ENCODE measurements around the gene PRIMA1.

The PRIMA1 gene, protein sequence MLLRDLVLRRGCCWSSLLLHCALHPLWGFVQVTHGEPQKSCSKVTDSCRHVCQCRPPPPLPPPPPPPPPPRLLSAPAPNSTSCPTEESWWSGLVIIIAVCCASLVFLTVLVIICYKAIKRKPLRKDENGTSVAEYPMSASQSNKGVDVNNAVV

DNA sequence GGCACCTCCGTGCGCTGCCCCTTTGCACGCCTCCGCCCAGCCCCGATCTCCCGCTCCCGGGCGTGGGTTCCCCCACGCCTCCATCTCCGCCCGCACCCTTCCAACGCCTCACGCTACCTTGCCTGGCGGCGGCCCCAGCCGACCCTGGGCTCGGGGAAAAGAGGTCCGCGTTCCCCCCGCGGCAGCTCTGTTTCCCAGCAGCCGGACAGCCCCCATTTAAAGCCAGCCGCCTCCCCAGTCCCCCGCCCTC, at the start of gene PRIMA1:
Gene PRIMA1 (minus strand): TSS at position 193 of the 250 bp plus-strand sequence. CDS start 767 bp downstream, outside the sequence.
- no peak for DNase-seq (ENCODE audit: extremely low read depth, low read depth)
- TF ChIP-seq, protein P1, sequence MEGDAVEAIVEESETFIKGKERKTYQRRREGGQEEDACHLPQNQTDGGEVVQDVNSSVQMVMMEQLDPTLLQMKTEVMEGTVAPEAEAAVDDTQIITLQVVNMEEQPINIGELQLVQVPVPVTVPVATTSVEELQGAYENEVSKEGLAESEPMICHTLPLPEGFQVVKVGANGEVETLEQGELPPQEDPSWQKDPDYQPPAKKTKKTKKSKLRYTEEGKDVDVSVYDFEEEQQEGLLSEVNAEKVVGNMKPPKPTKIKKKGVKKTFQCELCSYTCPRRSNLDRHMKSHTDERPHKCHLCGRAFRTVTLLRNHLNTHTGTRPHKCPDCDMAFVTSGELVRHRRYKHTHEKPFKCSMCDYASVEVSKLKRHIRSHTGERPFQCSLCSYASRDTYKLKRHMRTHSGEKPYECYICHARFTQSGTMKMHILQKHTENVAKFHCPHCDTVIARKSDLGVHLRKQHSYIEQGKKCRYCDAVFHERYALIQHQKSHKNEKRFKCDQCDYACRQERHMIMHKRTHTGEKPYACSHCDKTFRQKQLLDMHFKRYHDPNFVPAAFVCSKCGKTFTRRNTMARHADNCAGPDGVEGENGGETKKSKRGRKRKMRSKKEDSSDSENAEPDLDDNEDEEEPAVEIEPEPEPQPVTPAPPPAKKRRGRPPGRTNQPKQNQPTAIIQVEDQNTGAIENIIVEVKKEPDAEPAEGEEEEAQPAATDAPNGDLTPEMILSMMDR (IDR thresholded peaks at IDR 0.05; ENCODE audit: low read depth, low read length) = no peak

DNA sequence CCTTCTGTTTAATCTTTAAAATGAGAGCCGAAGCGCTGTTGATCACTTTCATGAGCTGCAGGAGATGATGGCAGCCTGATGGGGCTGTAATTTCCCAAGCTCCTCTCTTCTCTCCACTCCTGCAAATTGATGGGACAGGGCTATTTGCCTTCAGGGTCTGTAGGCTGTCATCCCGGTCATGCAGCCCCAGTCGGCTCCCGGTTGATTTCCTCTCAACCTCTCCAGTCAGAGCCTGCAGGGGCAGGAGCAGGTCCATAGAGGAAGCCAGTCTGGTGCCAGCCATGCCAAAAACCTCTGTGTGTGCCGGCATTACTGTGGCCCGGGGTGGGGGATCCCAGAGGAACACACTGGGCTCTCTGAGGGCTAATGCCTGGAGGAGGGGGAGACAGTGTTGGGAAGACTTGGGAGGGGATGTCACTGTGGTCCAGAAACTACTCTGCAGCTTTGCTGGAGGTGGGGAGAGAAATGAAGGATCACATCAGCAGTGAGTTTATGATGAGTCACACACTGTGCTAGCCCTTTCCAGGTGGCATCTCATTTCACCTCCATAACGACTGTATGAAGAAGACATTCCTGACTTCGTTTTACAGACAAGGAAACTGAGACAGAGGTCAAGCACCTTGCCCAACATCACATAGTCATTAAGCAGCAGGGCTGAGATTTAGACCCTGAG, 46.5 kb upstream of the PRIMA1 start:
- TF ChIP-seq, protein P1 (IDR thresholded peaks at IDR 0.05; ENCODE audit: low read depth, low read length) = no peak
- no peak for DNase-seq (ENCODE audit: extremely low read depth, low read depth)

DNA sequence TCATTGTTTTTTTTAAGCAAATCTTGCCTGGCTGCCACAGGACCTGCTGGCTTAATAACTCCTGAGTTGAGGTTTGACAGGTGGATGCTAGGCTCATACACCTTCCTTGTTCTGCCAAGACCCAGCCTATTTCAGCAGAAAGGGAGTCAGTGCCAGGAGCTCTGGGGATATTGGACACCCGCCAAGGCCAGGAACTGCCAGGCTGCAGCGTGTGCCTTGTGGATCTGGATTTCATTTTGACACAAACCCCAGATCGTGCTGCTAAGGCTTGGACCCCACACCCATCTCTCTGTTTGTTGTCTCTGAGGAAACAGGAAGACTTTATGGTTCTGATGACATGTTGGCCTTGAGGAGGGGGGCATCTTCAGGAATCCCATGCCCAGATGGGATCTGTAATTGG, 44.4 kb upstream of the PRIMA1 start:
- TF ChIP-seq, protein P1 (IDR thresholded peaks at IDR 0.05; ENCODE audit: low read depth, low read length) = no peak
- no peak for DNase-seq (ENCODE audit: extremely low read depth, low read depth)

DNA sequence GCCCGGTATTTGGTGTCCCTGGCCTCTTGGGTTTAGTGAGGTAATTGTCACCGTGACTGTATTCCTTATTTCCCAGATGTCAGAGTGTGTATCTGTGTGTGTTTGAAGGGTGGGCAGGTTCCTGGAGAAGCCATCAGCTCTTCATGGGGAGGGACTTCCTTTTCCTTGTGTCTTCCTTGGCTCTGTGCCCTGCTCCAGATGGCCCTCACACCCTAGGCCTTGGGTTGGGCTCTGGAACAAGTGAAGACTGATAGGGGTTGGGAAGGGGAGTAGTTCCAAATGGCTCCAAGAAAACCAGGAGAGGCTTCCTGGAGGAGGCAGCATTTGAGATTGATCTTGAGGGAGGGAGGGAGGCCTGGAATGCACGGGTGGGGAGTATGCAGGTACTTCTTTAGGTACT, 43.8 kb upstream of the PRIMA1 start:
- TF ChIP-seq, protein P1 (IDR thresholded peaks at IDR 0.05; ENCODE audit: low read depth, low read length) = no peak
- DNase-seq (ENCODE audit: extremely low read depth, low read depth) = no peak

DNA sequence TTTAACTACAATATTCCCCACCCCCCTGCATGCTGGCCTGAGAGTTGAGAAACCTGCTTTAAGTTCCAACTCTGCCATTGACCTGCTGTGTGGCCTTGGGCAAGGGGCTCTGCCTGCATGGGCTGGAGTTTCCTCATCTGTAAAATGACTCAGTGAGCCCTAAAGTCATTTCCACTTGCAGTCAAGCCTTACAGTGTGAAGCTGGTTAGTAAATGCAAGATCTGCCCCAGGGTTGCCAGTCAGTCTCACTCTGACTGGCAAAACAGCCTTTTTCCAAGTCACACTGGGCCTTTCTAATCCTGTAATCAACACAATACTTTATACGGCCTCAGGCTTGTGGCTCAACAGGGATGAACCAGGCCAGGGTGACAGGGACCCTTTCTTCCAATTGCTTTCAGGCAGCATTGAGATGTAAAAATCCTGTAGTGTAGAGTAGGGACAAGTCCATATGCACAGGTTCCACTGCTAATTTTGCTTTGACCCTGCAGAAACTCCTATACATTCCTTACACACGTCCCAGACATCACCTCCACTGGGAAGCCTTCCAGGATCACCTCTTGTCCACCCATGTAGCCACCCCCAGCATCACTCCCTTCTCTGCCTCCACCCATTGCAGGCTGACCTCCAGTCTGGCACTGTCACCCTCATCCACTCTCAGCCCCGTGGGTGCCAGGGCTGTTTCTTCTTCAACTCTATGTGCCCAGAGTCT, 42.6 kb upstream of the PRIMA1 start:
- TF ChIP-seq, protein P1 (IDR thresholded peaks at IDR 0.05; ENCODE audit: low read depth, low read length) = no peak
- no peak for DNase-seq (ENCODE audit: extremely low read depth, low read depth)

DNA sequence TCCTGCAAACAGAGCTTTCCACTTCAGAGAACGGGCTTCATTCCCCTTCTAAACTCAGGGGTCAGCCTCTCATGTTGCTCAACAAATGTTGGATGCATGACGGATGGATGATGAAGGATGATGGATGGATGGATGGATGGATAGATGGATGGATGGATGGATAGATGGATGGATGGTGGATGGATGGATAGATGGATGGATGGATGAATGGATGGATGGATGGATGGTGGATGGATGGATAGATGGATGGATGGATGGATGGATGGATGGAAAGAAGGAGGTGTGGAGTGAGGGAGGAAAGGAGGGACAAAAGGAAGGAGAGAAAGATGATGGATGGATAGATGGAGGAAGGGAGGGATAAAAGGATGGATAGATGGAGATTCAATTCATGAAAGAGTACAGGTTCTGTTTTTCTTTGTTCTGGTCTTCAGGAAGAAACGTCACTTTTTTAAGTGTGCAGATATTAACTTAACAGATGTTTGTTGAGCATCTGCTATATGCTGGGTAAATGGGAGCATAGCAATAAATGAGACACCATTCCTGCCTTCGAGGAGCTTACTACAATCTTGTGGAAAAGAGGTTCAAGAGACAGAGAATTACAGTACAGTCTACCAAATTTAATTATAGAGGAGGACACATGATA, 41.7 kb upstream of the PRIMA1 start:
- no peak for DNase-seq (ENCODE audit: extremely low read depth, low read depth)
- TF ChIP-seq, protein P1 (IDR thresholded peaks at IDR 0.05; ENCODE audit: low read depth, low read length) = no peak

DNA sequence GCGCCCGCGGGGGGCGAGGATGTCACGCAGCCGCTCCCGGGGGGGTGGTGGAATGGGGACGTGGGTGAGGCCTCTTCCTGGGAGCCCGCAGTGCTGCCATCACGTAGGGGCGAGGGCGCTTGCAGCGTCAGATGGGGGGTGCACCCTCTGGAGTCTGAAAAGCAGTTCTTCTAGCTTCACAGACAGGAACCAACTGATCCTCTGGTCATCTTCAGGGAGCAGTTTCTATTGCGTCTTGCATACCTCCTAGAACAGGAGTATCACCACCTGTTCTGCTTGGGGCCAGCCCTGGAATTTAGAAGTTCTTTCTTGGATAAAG, 36.9 kb upstream of the PRIMA1 start:
- TF ChIP-seq, protein P1 (IDR thresholded peaks at IDR 0.05; ENCODE audit: low read depth, low read length) = no peak
- no peak for DNase-seq (ENCODE audit: extremely low read depth, low read depth)
